ENCODE results near the gene WDR70.

GRCh38 chr5:37685816-37686215 is 306.7 kb downstream of the WDR70 start:
- TF ChIP-seq CTCF (IDR thresholded peaks at IDR 0.05; ENCODE audit: insufficient read depth, low read length, poor library complexity, severe bottlenecking) (no peak), EZH2phosphoT487 (conservative IDR thresholded peaks at IDR 0.05; ENCODE audit: low read length) (no peak)
